GM12892 (cell line): ENCODE data around the gene MEOX1.

Experiments
- POLR2A ChIP-seq: IDR thresholded peaks from 2 replicates; pipeline ENCODE4 v1.6.1; 2011; ENCODE audit warnings: low read depth, low read length, control low read depth
- POLR2AphosphoS5 ChIP-seq: IDR thresholded peaks from 2 replicates; pipeline ENCODE4 v1.6.1; 2011; ENCODE audit warnings: low read depth, low read length, control low read depth

GRCh38 chr17:43679401-43679800 is 17.7 kb upstream of the MEOX1 start:
- TF ChIP-seq POLR2A (no peak), POLR2AphosphoS5 (no peak)
